Heart right ventricle (tissue), 16 donors: ENCODE data around the gene RPS5. TPM values are rescaled to one million over a fixed set of nuclear protein-coding genes. Genes with fewer than 3 reads are reported as not detected.

Experiments used
- ATAC-seq, 8 donors: fragments of 200-7000 bp; cut with Tn5 transposase; one replicate each; pipeline ENCODE4 v1.9.1; 2020; ENCODE audit warnings: mild to moderate bottlenecking in 8 of 8, moderate library complexity in 8 of 8, moderate number of reproducible peaks in 1 of 8
- DNase-seq, 2 donors: peaks; one replicate each; pipeline ENCODE4 v3.0.0-alpha.2; 2020
- H3K27ac ChIP-seq, 10 donors: fragments of 200-600 bp; sonication (generic) in 2 of 10; one replicate each; pipeline versions ENCODE4 v1.5.0 to v1.8.0; 2020 to 2022; ENCODE audit warnings: mild to moderate bottlenecking in 3 of 10
- H3K27me3 ChIP-seq, 7 donors: fragments of 200-600 bp; one replicate each; pipeline ENCODE4 v1.8.0; 2021 to 2022; ENCODE audit warnings: mild to moderate bottlenecking in 2 of 7
- H3K36me3 ChIP-seq, 9 donors: fragments of 200-600 bp; sonication (generic) in 1 of 9; one replicate each; pipeline versions ENCODE4 v1.5.0 to v1.8.0; 2020 to 2022; ENCODE audit warnings: mild to moderate bottlenecking in 2 of 9
- H3K4me1 ChIP-seq, 9 donors: fragments of 200-600 bp; sonication (generic) in 1 of 9; one replicate each; pipeline versions ENCODE4 v1.5.0 to v1.8.0; 2020 to 2022; ENCODE audit warnings: mild to moderate bottlenecking in 4 of 9
- H3K4me3 ChIP-seq, 10 donors: fragments of 200-600 bp; sonication (generic) in 2 of 10; one replicate each; pipeline versions ENCODE4 v1.5.0 to v1.8.0; 2020 to 2022; ENCODE audit warnings: mild to moderate bottlenecking in 7 of 10, moderate library complexity in 2 of 10
- H3K9me3 ChIP-seq, 11 donors: fragments of 200-600 bp in 10 of 11; sonication (generic) in 2 of 11; one replicate each; pipeline versions ENCODE4 v1.5.0 to v1.8.0; 2013 to 2022; ENCODE audit warnings: mild to moderate bottlenecking in 2 of 11, control low read depth in 1 of 11, moderate library complexity in 1 of 11
- CTCF ChIP-seq, 9 donors: fragments of 200-600 bp; sonication (generic) in 2 of 9; IDR thresholded peaks; one replicate each; pipeline versions ENCODE4 v1.5.0 to v1.8.0; 2021 to 2022; ENCODE audit warnings: antibody characterized with exemption in 9 of 9, mild to moderate bottlenecking in 5 of 9, moderate library complexity in 1 of 9
- WGBS, 2 donors: extraction: QIAGEN DNeasy Blood & Tissue Kit; methylation state at CpG; one replicate each; pipeline ENCODE4 v1.1.7; 2013; ENCODE audit warnings: inconsistent platforms in 1 of 2; 5-methylcytosine and 5-hydroxymethylcytosine counted together
- intact Hi-C, 10 donors: fragments of 100-400 bp; cut with DNase I; formaldehyde crosslinking; loops; one replicate each; pipeline versions ENCODE4 v1.11.1 to v1.14.2; 2022
- long read RNA-seq, 3 donors: library from polyadenylated mRNA; unstranded; transcript quantifications; one replicate each; pipeline ENCODE4 v2.0.0, GENCODE V29; 2020 to 2021
- polyA plus RNA-seq, 2 donors: library from polyadenylated mRNA; stranded (reverse); fragments of 200-250 nt; gene quantifications; one replicate each; pipeline ENCODE4 v1.2.3, GENCODE V29; 2013
- total RNA-seq, 10 donors: library from RNA; stranded (reverse); fragmentation: NEBNext Ultra II Directional in 3 of 10; extraction: Animal tissue kit (Norgen Biotek cat#: 25700) in 3 of 10; gene quantifications; one replicate each; pipeline versions ENCODE4 v1.2.1 to v1.2.4, GENCODE V29; 2021 to 2023
- donor health status: Arrhythmogenic right ventricular cardiomyopathy.
- donor health status: ischemic (EF 13 %, LVEDD 7.1; RV severe dilation, severe dysfunction).
- donor health status: healthy with polysubstance abuse.
- donor health status: DM: no; HTN: yes; CAD: no.
- donor health status: DM: no; HTN: no; CAD: no.
- donor health status: ischemic (EF 25% LVEDD 6.9; RV normal size, moderate dysfunction).
- donor health status: ischemic (EF 25% LVEDD 5.7; RV mildly dilated, moderate dysfunction).
- donor health status: healthy.
- donor health status: DM: yes; HTN: yes; CAD: no.
- donor health status: Ischemic cardiomyopathy.
- donor health status: ischemic (EF 35%, LVEDD 5.7; RV mildly dilated, moderate dysfunction).
- donor health status: nonischemic (EF 11% LVEDD 7.7; RV severe dilation, severe dysfunction).
- donor health status: DM: yes; HTN: yes; CAD: no.
- donor health status: PGD.
- donor health status: ischemic (EF 29% LVEDD 5.4; RV normal size, mild dysfunction).
- donor health status: nonischemic (EF 23%, LVEDD 6.1; RV moderate dilation, normal function).

RPS5 gene
- 100 to 1,000 TPM; 360 to 610 (median 413) TPM for total RNA-seq
- 1,000 to 10,000 TPM in 1 of 2 donors, 100 to 1,000 TPM in 1; 430 to 2,053 TPM for polyA plus RNA-seq
- long read RNA-seq, donor 1, transcript RPS5-202 (5 exons, 1,520 nt): minor isoform, 7 of 226 reads
- long read RNA-seq, donor 1, transcript RPS5-201 (6 exons, 740 nt): major isoform, 201 of 226 reads
- long read RNA-seq, donor 1, partial matches to known transcripts: 13 of 226 reads
- long read RNA-seq, donor 1, other reads (novel, unspliced or antisense): 5 of 226 reads
- long read RNA-seq, donor 2, transcript RPS5-201 (6 exons, 740 nt): major isoform, 170 of 196 reads
- long read RNA-seq, donor 2, partial matches to known transcripts: 16 of 196 reads
- long read RNA-seq, donor 2, other reads (novel, unspliced or antisense): 4 of 196 reads
- long read RNA-seq, donor 3, transcript RPS5-201 (6 exons, 740 nt): major isoform, 46 of 54 reads
- long read RNA-seq, donor 3, partial matches to known transcripts: 2 of 54 reads
- long read RNA-seq, donor 3, other reads (novel, unspliced or antisense): 4 of 54 reads

- peaks cover 14 to 54% (median 35%) of the 10 kb centered on the region in 9 donors for H3K4me1 ChIP-seq
- H3K27me3 ChIP-seq: no peaks in the 10 kb centered on the region
- peak within 1 kb of the TSS; percentile 63 to 92 (median 86) for H3K4me3 ChIP-seq
- peaks cover 0 to 40% (median 16%) of the 10 kb centered on the region in 9 donors for H3K36me3 ChIP-seq
- WGBS, 2 donors: 0% methylated on average over 64 of the region's 64 CpGs
- intact Hi-C loops: loop anchor here in 2 of 10 donors (2.0 kb wide), 2 partner anchors 14 to 60 kb away; partner anchors contain the start of gene ZSCAN22 (in 1 of the 2)
- peak; percentile 94 to 97 for DNase-seq
- H3K27ac ChIP-seq: peak within 1 kb of the TSS; percentile 90 to 100 (median 98)
- no peaks in the 10 kb centered on the region for H3K9me3 ChIP-seq
- ATAC-seq: peak; percentile 93 to 98 (median 97)
- no peak for TF ChIP-seq CTCF (IDR thresholded peaks at IDR 0.05)
These were observed at the start of gene RPS5 for GRCh38 chr19:58386576-58387337. Gene RPS5 (plus strand): TSS chr19:58387269. CDS start chr19:58388138, 869 bp downstream.

GRCh38 chr19:58338336-58338735 is 48.7 kb upstream of the RPS5 start:
- ATAC-seq: no peak
- H3K4me1 ChIP-seq: no peaks in the 10 kb centered on the region
- H3K27ac ChIP-seq: no peak overlapping the region
- H3K9me3 ChIP-seq: peaks cover 0 to 4% (median 0%) of the 10 kb centered on the region in 11 donors
- DNase-seq: no peak
- WGBS, 2 donors: 98 to 100% methylated on average over 11 of the region's 11 CpGs
- H3K27me3 ChIP-seq: no peaks in the 10 kb centered on the region
- intact Hi-C loops: no loop called here
- TF ChIP-seq CTCF (IDR thresholded peaks at IDR 0.05): no peak
- no peak overlapping the region for H3K4me3 ChIP-seq
- peaks cover 0 to 66% (median 17%) of the 10 kb centered on the region in 9 donors for H3K36me3 ChIP-seq

- no peak overlapping the region for H3K27ac ChIP-seq
- WGBS, 2 donors: 79 to 80% methylated on average over 30 of the region's 30 CpGs
- H3K4me3 ChIP-seq: no peak overlapping the region
- peaks cover 0 to 66% (median 17%) of the 10 kb centered on the region in 9 donors for H3K36me3 ChIP-seq
- TF ChIP-seq CTCF (IDR thresholded peaks at IDR 0.05): no peak
- ATAC-seq (no peak), DNase-seq (no peak)
- H3K27me3 ChIP-seq: no peaks in the 10 kb centered on the region
- H3K9me3 ChIP-seq: peaks cover 0 to 4% (median 0%) of the 10 kb centered on the region in 11 donors
- no peaks in the 10 kb centered on the region for H3K4me1 ChIP-seq
- intact Hi-C loops: no loop called here
These were observed 48.1 kb upstream of the RPS5 start for GRCh38 chr19:58338825-58339558.
